GM19452 (cell line): Measurements from ENCODE around the gene VPS13C.

Experiments
- ATAC-seq: cut with Tn5 transposase; IDR thresholded peaks from one replicate; pipeline ENCODE4 v1.9.1; 2021; ENCODE audit not compliant: unreplicated experiment

The VPS13C gene

DNA sequence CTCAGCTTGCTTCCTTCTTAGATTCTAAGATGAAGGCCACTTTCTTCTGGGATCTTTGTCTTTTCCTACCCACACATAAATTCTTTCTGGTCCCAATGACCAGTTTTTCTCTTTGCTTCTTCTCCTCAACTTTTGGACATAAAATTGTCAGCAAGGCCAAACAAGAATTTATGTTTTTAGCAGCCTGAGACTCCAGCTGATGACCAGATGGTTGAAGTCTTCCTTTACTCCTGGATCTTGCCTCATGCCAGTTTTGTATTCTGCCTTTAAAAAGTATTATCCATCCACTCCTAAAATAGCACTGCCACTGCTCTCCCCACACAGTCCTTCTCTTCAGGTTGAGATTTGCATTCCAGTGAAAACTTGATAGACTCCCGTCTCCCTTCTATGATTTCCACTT is 236.0 kb downstream of the VPS13C start:
- no peak for ATAC-seq

- no peak for ATAC-seq
These were observed 237.7 kb downstream of the VPS13C start for GRCh38 chr15:61822511-61822910.

GRCh38 chr15:61820951-61821350 is 239.3 kb downstream of the VPS13C start:
- ATAC-seq = no peak

GRCh38 chr15:61820212-61820611 is 240.0 kb downstream of the VPS13C start:
- ATAC-seq = no peak

DNA sequence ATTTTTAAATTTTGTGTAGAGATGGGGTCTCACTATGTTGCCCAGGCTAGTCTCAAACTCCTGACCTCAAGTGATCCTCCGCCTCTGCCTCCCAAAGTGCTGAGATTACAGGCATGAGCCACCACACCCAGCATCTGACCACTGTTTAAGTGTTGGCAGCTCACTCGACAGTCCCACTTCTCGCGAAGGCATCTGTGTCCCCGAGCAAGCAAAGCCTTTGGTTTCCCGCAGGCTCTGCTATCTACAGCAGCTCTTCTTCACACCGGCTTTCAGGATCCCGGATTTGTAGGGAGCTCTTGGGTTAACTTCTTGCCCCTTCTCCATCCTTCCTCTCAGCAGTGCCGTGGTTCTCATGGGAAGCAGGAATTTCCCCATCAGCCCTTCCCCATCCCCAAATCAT is 240.9 kb downstream of the VPS13C start:
- no peak for ATAC-seq

- no peak for ATAC-seq
These were observed 241.4 kb downstream of the VPS13C start for GRCh38 chr15:61818801-61819200.

GRCh38 chr15:61816856-61817255 is 243.4 kb downstream of the VPS13C start:
- no peak for ATAC-seq

DNA sequence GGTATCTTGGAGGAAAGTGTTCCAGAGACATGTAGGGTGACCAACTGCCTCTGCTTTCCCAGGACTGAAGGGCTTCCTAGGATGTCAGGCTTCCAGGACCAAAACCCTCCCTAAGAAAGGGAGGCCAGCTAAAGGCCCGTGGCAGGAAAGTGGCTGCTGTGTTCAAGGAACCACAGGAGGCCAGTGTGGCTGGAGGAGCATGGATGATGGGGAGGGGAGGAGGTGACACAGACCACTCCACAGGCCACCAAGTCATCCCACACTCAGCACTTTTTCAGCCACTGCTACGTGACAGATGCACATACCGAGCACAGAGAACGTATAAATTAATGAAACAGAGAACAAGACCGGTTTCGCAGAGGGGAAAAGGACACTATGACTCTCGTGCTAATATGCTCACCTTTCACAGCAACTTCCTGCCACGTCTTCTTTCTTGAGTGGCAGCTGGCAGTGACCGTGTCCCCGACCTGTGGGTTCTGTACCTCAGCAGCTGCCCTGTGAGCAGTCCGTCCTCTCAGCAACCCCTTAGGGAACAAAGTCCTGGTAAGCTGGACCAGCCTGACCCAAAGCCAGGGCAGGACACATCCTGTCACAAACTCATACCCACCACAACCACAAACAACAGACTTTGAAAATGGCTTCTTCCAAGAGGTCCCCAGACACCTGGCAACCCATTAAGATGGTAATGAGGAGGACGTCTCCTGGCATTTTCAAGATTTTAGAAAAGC is 244.7 kb downstream of the VPS13C start:
- no peak for ATAC-seq

DNA sequence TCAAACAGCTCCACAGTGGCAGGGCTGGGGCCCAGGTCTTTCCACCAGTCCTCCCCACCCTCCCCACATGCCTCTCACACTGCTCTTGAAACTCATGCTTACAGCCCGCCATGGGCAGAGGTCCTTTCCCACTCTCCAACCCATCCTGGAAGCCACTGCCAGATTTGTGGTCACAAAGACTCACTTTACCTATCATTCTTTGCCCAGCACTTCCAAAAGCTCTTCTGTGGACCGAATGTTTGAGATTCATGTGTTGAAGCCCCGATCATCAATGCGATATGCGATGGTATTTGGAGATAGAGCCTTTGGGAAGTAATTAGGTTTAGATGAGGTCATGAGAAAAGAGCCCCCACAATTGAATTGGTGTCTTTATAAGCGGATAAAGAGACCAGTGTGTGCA is 247.8 kb downstream of the VPS13C start:
- no peak for ATAC-seq

GRCh38 chr15:61811952-61812351 is 248.3 kb downstream of the VPS13C start:
- no peak for ATAC-seq

DNA sequence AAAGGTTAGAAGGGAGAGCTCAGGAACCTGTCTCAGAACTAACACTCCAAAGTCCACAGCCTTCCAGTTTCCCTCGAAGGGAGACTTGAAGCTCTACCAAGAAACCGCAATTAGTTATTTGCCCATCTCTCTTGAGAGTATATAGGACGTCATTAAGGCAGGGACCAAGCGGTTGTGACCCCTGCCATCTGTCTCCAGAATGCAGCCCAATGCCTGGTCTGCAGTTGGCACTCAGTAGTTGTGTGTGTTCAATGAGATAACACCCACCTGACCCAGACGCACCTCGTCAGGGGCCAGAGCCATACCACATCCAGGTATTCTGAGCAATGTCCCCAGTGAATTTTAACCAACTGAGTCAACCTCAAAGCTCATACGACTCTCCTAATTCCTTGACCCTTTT is 251.0 kb downstream of the VPS13C start:
- ATAC-seq = no peak

- no peak for ATAC-seq
These were observed 252.8 kb downstream of the VPS13C start for GRCh38 chr15:61807281-61807929.
